ENCODE measurements around the gene TYW1.
A peak's percentile ranks its signal among the peaks of the same experiment; 100 is the strongest.
"Not testable (repeated sequence)": the region's sequence is repeated elsewhere in the genome, so short reads cannot be mapped to it uniquely, and the experiment has no call there.

TYW1 gene

GRCh38 chr7:66974986-66975590 lies 21.5 kb upstream of the TYW1 start:
- DNase-seq (ENCODE audit: insufficient read length, low spot score) (no peak), FAIRE-seq (no peak)
- TF ChIP-seq, protein P1, sequence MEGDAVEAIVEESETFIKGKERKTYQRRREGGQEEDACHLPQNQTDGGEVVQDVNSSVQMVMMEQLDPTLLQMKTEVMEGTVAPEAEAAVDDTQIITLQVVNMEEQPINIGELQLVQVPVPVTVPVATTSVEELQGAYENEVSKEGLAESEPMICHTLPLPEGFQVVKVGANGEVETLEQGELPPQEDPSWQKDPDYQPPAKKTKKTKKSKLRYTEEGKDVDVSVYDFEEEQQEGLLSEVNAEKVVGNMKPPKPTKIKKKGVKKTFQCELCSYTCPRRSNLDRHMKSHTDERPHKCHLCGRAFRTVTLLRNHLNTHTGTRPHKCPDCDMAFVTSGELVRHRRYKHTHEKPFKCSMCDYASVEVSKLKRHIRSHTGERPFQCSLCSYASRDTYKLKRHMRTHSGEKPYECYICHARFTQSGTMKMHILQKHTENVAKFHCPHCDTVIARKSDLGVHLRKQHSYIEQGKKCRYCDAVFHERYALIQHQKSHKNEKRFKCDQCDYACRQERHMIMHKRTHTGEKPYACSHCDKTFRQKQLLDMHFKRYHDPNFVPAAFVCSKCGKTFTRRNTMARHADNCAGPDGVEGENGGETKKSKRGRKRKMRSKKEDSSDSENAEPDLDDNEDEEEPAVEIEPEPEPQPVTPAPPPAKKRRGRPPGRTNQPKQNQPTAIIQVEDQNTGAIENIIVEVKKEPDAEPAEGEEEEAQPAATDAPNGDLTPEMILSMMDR (IDR thresholded peaks at IDR 0.05; ENCODE audit: insufficient read depth, missing control alignments), result no peak

GRCh38 chr7:66978312-66978711 lies 18.3 kb upstream of the TYW1 start:
- not testable (repeated sequence) for DNase-seq (ENCODE audit: insufficient read length, low spot score)
- FAIRE-seq, result peak; percentile 66

GRCh38 chr7:66979013-66979412 lies 17.6 kb upstream of the TYW1 start:
- DNase-seq (ENCODE audit: insufficient read length, low spot score); FAIRE-seq: not testable (repeated sequence)

DNA sequence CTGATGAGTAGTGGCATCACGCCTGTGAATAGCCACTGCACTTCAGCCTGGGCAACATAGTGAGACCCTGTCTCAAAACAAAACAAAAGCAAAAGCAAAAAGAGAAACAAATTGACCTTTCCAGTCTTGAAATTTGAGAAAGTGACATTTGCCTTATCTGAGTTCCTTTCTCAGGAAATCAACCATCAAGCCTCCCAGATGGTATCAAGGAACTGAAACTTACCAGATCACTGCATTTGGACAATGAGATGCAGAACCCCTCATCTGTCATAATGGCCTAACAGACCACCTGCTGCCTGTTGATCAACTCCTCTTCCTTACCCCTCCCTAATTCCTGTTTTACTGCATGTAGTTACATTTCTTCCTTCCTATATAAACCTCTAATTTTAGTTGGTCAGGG lies 16.3 kb upstream of the TYW1 start:
- not testable (repeated sequence) for DNase-seq (ENCODE audit: insufficient read length, low spot score); FAIRE-seq

DNA sequence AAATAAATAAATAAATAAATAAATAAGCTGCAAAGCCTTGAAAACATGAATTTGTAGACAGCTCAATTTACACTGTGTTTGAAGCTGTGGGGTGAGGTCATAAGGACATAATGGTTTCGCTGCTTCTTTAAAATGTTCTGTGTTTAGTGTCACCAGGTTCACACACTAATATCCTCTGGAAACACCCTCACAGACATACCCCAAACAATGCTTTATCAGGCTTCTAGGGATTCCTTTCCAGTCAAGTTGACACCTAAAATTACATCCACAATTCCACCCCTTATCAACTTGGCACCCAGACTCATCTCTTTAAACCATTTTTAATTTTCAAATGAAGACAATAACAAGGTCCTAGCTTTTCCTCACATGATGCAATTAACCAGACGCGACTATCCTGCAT lies 7.1 kb upstream of the TYW1 start:
- DNase-seq (ENCODE audit: insufficient read length, low spot score); FAIRE-seq: not testable (repeated sequence)

DNA sequence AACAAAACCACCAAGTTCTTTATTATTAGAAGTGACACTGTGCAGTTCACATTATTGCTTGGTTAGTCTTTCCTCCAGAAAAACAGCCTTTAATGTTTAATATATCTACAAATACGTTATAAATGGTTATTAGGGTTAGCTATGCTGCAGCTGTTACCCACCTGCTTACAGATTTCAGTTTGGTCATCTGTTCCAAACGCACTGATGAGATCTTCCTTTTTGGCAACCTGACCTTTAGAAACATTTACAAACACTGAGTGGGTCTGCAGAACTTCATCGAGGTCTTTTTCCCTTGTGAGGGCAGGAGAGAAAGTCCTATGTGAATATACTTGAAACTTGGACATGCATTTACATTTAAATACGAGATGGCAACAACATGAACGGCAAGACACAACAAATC lies 2.6 kb upstream of the TYW1 start:
- DNase-seq (ENCODE audit: insufficient read length, low spot score); FAIRE-seq: not testable (repeated sequence)

DNA sequence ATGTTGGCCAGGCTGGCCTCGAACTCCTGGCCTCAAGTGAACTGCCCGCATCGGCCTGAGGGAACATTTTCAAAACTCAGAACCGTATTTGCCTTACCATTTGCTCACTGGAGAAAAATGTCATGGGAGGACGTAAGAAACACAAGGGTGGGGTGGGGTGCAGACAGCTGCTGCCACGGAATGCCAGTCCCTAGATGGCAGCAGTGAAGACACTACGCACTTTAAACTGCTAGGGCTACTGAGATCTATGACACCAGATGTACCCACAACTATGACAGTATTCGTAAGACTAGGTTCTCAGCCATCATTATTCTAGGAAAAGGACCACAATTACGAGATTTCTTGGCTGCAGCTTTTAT lies 2.0 kb upstream of the TYW1 start:
- TF ChIP-seq, protein P1 (IDR thresholded peaks at IDR 0.05; ENCODE audit: insufficient read depth, missing control alignments), result peak; percentile 45
- FAIRE-seq; DNase-seq (ENCODE audit: insufficient read length, low spot score): not testable (repeated sequence)

DNA sequence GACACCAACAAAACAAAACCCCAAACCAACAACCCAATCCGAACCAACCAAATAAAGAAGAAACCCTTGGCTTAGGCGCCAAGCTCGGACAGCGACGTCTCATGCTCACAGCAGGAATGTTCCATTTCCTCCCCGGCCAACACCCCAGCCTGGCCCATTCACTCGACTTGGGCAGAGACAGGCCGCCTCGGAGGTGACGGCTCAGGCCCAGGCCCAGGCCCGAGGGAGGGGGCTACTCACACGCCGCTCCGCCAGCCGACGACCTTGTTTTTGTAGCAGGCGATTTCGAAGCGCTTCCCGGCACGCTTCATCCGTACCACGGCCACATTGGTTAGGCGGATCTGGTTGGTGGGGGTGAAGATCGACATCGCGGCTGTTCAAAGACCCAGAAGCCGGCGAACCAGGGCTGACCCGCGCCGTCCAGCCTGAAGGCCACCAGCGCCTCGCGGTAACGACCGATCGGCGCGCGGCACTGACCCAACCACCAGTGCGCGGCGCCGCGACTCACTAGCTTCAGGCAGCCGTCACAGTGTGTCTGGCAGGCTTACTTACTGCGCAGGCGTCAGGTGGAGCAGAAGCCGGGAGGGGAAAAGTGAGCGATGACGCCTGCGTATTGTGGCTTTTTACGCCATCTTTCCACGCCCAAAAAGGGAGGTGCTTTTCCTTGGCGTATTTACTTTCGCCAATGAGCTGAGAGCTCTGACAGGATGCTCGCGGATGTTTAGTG lies 1.4 kb upstream of the TYW1 start, which contains the start of gene SBDS:
SBDS (minus strand) TSS at position 537 of the 727 bp plus-strand sequence; CDS start at position 368, 169 bp downstream.
- TF ChIP-seq, protein P1 (IDR thresholded peaks at IDR 0.05; ENCODE audit: insufficient read depth, missing control alignments), result peak; percentile 25
- not testable (repeated sequence) for DNase-seq (ENCODE audit: insufficient read length, low spot score)
- peak; percentile 60 for FAIRE-seq

- TF ChIP-seq, protein P1 (IDR thresholded peaks at IDR 0.05; ENCODE audit: insufficient read depth, missing control alignments), result peak; percentile 33
- DNase-seq (ENCODE audit: insufficient read length, low spot score), result not testable (repeated sequence)
- peak; percentile 83 for FAIRE-seq
Measured at GRCh38 chr7:67000601-67001258, 4.1 kb downstream of the TYW1 start.

GRCh38 chr7:67004145-67004544 lies 7.5 kb downstream of the TYW1 start:
- not testable (repeated sequence) for FAIRE-seq; DNase-seq (ENCODE audit: insufficient read length, low spot score)
